ENCODE data around the gene CTDSP1. TPM values are rescaled to one million over a fixed set of nuclear protein-coding genes. Genes with fewer than 3 reads are reported as not detected.

Gene CTDSP1
- total and polyA plus RNA-seq, 9 donors = 64.9 to 115 (median 93.3) TPM

GRCh38 chr2:218392891-218393462, 6.7 kb upstream of the CTDSP1 start:
- no peaks in the 10 kb centered on the region for H3K36me3 ChIP-seq (ENCODE audit: control insufficient read depth, insufficient read depth, low read length)
- peaks cover 23% of the 10 kb centered on the region for H3K4me1 ChIP-seq (ENCODE audit: control insufficient read depth, insufficient read depth, low read length)
- 73% methylated on average over 14 of the region's 16 CpGs for WGBS (ENCODE audit: insufficient coverage)

DNA sequence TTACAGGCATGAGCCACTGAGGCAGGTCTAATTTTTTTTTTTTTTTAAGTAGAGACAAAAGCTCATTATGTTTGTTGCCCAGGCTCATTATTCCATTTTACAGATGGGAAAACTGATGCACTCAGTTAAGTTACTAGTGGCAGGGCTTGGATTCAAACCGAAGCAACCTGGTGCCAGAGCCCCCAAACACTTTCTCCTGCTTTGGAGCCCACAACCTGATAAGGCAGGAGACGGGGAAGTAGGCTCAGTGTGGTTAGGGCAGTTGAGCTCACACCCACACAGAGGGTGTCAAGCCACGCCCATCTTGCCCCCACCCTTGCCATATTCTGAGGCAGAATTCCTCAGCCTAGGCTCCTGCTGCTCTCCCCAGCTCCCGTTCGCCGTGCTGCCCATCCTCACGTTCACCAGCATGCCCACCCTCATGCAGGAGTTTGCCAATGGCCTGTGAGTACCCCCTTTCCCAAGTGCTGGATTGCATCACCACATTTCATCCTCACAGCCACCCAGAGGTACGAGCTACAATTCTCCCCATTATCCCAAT, 5.8 kb upstream of the CTDSP1 start:
- H3K36me3 ChIP-seq (ENCODE audit: control insufficient read depth, insufficient read depth, low read length) = no peaks in the 10 kb centered on the region
- no peak overlapping the region for H3K4me3 ChIP-seq (ENCODE audit: low read length)
- no peak for DNase-seq
- H3K4me1 ChIP-seq (ENCODE audit: control insufficient read depth, insufficient read depth, low read length) = peaks cover 30% of the 10 kb centered on the region
- WGBS (ENCODE audit: insufficient coverage) = 73% methylated on average over 5 of the region's 8 CpGs
- H3K27ac ChIP-seq (ENCODE audit: low read length) = no peak overlapping the region
- H3K27me3 ChIP-seq (ENCODE audit: control insufficient read depth, insufficient read depth, low read length) = no peaks in the 10 kb centered on the region
- H3K9me3 ChIP-seq (replicated peaks; ENCODE audit: control insufficient read depth, low read depth, low read length) = no peaks in the 10 kb centered on the region

More at GRCh38 chr2:218392891-218393462, 6.7 kb upstream of the CTDSP1 start:
- no peak for DNase-seq
- Histone ChIP-seq H3K4me3 (ENCODE audit: low read length) (no peak overlapping the region), H3K9me3 (replicated peaks; ENCODE audit: control insufficient read depth, low read depth, low read length) (no peaks in the 10 kb centered on the region), H3K27me3 (ENCODE audit: control insufficient read depth, insufficient read depth, low read length) (no peaks in the 10 kb centered on the region), H3K27ac (ENCODE audit: low read length) (no peak overlapping the region)

- H3K4me3 ChIP-seq (ENCODE audit: low read length) = no peak overlapping the region
- no peaks in the 10 kb centered on the region for H3K27me3 ChIP-seq (ENCODE audit: control insufficient read depth, insufficient read depth, low read length)
- no peaks in the 10 kb centered on the region for H3K36me3 ChIP-seq (ENCODE audit: control insufficient read depth, insufficient read depth, low read length)
- H3K27ac ChIP-seq (ENCODE audit: low read length) = no peak overlapping the region
- peaks cover 35% of the 10 kb centered on the region for H3K4me1 ChIP-seq (ENCODE audit: control insufficient read depth, insufficient read depth, low read length)
- H3K9me3 ChIP-seq (replicated peaks; ENCODE audit: control insufficient read depth, low read depth, low read length) = no peaks in the 10 kb centered on the region
- 69% methylated on average over 3 of the region's 13 CpGs for WGBS (ENCODE audit: insufficient coverage)
- DNase-seq = peak; percentile 41
Observed at GRCh38 chr2:218394298-218395089, 5.2 kb upstream of the CTDSP1 start.

DNA sequence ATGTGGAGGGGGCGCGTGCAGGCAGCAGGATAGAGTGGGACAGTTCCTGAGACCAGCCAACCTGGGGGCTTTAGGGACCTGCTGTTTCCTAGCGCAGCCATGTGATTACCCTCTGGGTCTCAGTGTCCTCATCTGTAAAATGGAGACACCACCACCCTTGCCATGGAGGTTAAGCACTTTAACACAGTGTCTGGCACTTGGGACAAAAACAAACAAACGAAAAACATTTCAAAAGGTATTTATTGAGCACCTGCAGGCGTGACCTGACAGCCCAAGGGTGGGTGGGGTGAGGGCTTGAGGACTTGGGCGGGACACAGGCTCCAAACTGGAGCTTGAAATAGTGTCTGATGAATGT, 4.6 kb upstream of the CTDSP1 start:
- Histone ChIP-seq H3K27ac (ENCODE audit: low read length) (no peak overlapping the region), H3K4me3 (ENCODE audit: low read length) (no peak overlapping the region), H3K27me3 (ENCODE audit: control insufficient read depth, insufficient read depth, low read length) (no peaks in the 10 kb centered on the region), H3K9me3 (replicated peaks; ENCODE audit: control insufficient read depth, low read depth, low read length) (no peaks in the 10 kb centered on the region), H3K36me3 (ENCODE audit: control insufficient read depth, insufficient read depth, low read length) (no peaks in the 10 kb centered on the region), H3K4me1 (ENCODE audit: control insufficient read depth, insufficient read depth, low read length) (peaks cover 35% of the 10 kb centered on the region)
- DNase-seq = no peak
- 91% methylated on average over 3 of the region's 6 CpGs for WGBS (ENCODE audit: insufficient coverage)

DNA sequence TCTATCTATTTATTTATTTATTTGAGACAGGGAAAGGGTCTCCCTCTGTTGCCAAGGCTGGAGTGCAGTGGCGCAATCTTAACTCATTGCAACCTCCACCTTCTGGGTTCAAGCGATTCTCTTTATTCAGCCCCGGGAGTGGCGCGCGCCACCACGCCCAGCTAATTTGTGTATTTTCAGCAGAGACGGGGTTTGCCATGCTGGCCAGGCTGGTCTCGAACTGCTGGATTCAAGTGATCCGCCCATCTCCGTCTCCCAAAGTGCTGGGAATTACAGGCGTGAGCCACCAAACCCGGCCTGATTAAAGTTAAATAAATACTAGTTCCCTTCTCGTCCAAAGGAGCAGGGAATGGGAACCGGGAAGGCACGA, 4.2 kb upstream of the CTDSP1 start:
- Histone ChIP-seq H3K36me3 (ENCODE audit: control insufficient read depth, insufficient read depth, low read length) (no peaks in the 10 kb centered on the region), H3K4me3 (ENCODE audit: low read length) (peak overlapping the region; percentile 64), H3K4me1 (ENCODE audit: control insufficient read depth, insufficient read depth, low read length) (peaks cover 33% of the 10 kb centered on the region), H3K9me3 (replicated peaks; ENCODE audit: control insufficient read depth, low read depth, low read length) (no peaks in the 10 kb centered on the region), H3K27ac (ENCODE audit: low read length) (peak overlapping the region; percentile 97), H3K27me3 (ENCODE audit: control insufficient read depth, insufficient read depth, low read length) (no peaks in the 10 kb centered on the region)
- 14% methylated on average over 13 of the region's 16 CpGs for WGBS (ENCODE audit: insufficient coverage)
- no peak for DNase-seq

DNA sequence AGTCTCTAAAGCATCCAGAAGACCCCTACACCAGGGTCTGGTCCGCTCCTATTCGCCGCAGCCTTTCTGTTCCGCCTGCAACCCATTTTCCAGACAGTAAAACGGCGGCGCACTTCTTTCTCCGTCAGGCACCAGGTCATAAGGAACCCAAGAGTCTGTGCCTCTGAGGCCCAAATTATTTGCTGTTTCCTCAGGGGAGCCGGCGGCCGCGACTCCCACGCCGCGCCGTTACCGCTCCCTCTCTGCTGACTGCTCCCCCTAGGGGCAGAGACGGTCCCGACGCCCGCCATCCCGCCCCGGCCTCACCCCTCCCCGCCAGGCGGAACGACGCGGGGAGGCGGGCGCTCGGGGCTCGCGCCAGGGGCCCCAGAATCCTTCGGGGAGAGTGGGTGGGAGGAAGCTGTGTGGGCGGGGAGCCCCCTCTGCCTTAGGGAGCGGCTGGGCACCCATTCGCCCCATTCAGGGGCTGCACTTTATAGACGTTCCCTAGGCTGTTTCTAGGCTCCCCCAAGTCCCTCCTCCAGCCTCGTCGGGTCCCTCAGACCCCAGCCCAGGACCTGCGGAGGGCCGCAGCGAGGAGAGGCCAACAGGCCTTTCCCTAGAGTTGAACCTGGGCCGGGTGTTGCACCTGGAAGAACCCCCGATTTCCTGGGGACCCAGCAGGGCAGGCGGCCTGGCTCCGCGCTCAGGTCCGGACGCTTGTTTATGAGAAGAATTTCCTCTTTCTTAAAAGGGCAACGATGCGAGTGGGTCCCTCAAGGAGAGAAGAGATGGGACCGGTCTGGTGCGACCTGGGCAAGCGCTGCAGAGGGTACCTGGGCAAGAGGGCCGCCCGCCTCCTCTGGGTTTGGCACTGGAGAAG, 3.6 kb upstream of the CTDSP1 start:
- WGBS (ENCODE audit: insufficient coverage) = under 1% methylated on average over 47 of the region's 57 CpGs
- H3K9me3 ChIP-seq (replicated peaks; ENCODE audit: control insufficient read depth, low read depth, low read length) = no peaks in the 10 kb centered on the region
- peaks cover 35% of the 10 kb centered on the region for H3K4me1 ChIP-seq (ENCODE audit: control insufficient read depth, insufficient read depth, low read length)
- H3K4me3 ChIP-seq (ENCODE audit: low read length) = peak overlapping the region; percentile 64
- H3K27ac ChIP-seq (ENCODE audit: low read length) = peak overlapping the region; percentile 97
- no peaks in the 10 kb centered on the region for H3K27me3 ChIP-seq (ENCODE audit: control insufficient read depth, insufficient read depth, low read length)
- DNase-seq = peak; percentile 98
- no peaks in the 10 kb centered on the region for H3K36me3 ChIP-seq (ENCODE audit: control insufficient read depth, insufficient read depth, low read length)

GRCh38 chr2:218396688-218397462, 2.8 kb upstream of the CTDSP1 start:
- DNase-seq = peak; percentile 79
- H3K4me1 ChIP-seq (ENCODE audit: control insufficient read depth, insufficient read depth, low read length) = peaks cover 43% of the 10 kb centered on the region
- no peaks in the 10 kb centered on the region for H3K9me3 ChIP-seq (replicated peaks; ENCODE audit: control insufficient read depth, low read depth, low read length)
- peak overlapping the region; percentile 64 for H3K4me3 ChIP-seq (ENCODE audit: low read length)
- H3K27ac ChIP-seq (ENCODE audit: low read length) = peak overlapping the region; percentile 97
- peaks cover 7% of the 10 kb centered on the region for H3K36me3 ChIP-seq (ENCODE audit: control insufficient read depth, insufficient read depth, low read length)
- H3K27me3 ChIP-seq (ENCODE audit: control insufficient read depth, insufficient read depth, low read length) = no peaks in the 10 kb centered on the region
- WGBS (ENCODE audit: insufficient coverage) = 2% methylated on average over 17 of the region's 27 CpGs

GRCh38 chr2:218397463-218397819, 2.2 kb upstream of the CTDSP1 start:
- 0% methylated on average over 3 of the region's 12 CpGs for WGBS (ENCODE audit: insufficient coverage)
- no peaks in the 10 kb centered on the region for H3K27me3 ChIP-seq (ENCODE audit: control insufficient read depth, insufficient read depth, low read length)
- peaks cover 48% of the 10 kb centered on the region for H3K4me1 ChIP-seq (ENCODE audit: control insufficient read depth, insufficient read depth, low read length)
- H3K9me3 ChIP-seq (replicated peaks; ENCODE audit: control insufficient read depth, low read depth, low read length) = no peaks in the 10 kb centered on the region
- peaks cover 13% of the 10 kb centered on the region for H3K36me3 ChIP-seq (ENCODE audit: control insufficient read depth, insufficient read depth, low read length)
- peak overlapping the region; percentile 64 for H3K4me3 ChIP-seq (ENCODE audit: low read length)
- peak overlapping the region; percentile 97 for H3K27ac ChIP-seq (ENCODE audit: low read length)
- DNase-seq = no peak

DNA sequence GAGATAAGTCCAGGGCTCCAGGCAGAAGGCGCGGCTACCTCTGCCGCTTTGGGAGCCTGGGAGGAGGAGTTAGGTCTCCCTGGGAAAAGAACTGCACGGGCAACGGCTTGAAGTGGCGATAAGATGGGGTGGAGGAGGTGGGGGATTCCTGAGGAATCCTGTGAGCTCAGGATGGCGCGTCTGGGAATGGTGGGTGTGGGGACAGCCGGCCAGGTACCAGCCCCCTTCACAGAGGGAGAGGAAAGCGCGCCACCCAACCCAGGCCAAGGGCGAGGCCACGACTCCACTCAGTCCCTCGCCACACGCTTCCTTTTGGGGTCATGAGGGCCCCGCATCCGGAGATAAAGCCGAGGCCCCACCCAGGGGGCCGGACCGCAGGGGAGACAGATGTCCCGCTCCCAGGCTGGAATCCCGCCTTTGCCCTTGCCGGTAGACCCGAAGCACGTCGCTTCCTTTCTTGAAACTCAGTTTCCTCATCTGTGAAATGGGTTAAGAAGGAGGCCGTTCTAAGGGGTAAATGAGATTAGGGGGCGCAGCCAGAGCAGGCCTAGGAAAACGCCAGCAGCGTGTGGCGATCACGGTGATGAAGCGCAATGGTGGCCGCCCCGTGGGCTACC, 1.7 kb upstream of the CTDSP1 start:
- H3K27ac ChIP-seq (ENCODE audit: low read length) = peak overlapping the region; percentile 97
- no peaks in the 10 kb centered on the region for H3K9me3 ChIP-seq (replicated peaks; ENCODE audit: control insufficient read depth, low read depth, low read length)
- DNase-seq = peak; percentile 78
- peaks cover 18% of the 10 kb centered on the region for H3K36me3 ChIP-seq (ENCODE audit: control insufficient read depth, insufficient read depth, low read length)
- peak overlapping the region; percentile 64 for H3K4me3 ChIP-seq (ENCODE audit: low read length)
- H3K27me3 ChIP-seq (ENCODE audit: control insufficient read depth, insufficient read depth, low read length) = no peaks in the 10 kb centered on the region
- 2% methylated on average over 31 of the region's 35 CpGs for WGBS (ENCODE audit: insufficient coverage)
- H3K4me1 ChIP-seq (ENCODE audit: control insufficient read depth, insufficient read depth, low read length) = peaks cover 49% of the 10 kb centered on the region
